K562 (cell line): ENCODE results near the gene CDC25B. TPM values are rescaled to one million over a fixed set of nuclear protein-coding genes. Genes with fewer than 3 reads are reported as not detected.

ENCODE experiments used
- ATAC-seq: fragments of 200-7000 bp; cut with Tn5 transposase; 3 replicates; pipeline ENCODE4 v1.9.1; 2020; ENCODE audit warnings: moderate library complexity
- BruUV-seq: library from RNA; stranded (reverse); fragments of 400-500 nt; replicated peaks from 2 replicates; lab custom pipeline; 2021; lab: Mats Ljungman, UMichigan
- CTCF ChIA-PET: fragments of 300-600 bp; formaldehyde crosslinking; extraction: SDS; loops from one replicate; lab custom pipeline; 2021; ENCODE audit warnings: low intra/inter-chr PET ratio; lab: Yijun Ruan, JAX
- POLR2A ChIA-PET: fragments of 300-600, 350-650 bp; sonication (Branson Sonifier 250); formaldehyde crosslinking; extraction: SDS; loops from one replicate; lab custom pipeline; 2021; ENCODE audit warnings: antibody characterized with exemption, inconsistent platforms; lab: Yijun Ruan, JAX
- DNase-seq, 4 experiments: peaks; one replicate each; pipeline versions ENCODE4 v3.0.0 to v3.0.0-alpha.2; 2011 to 2018; ENCODE audit warnings: low spot score in 3 of 4, mixed read lengths in 3 of 4; ENCODE audit errors: extremely low read depth in 1 of 4
- FAIRE-seq: peaks from 2 replicates; lab custom pipeline; 2011; peaks lifted over from hg19 to GRCh38; lab: Jason Lieb, UNC
- H2AFZ ChIP-seq: 2 replicates; pipeline ENCODE4 v1.6.0; 2011; ENCODE audit warnings: low read depth, low read length, control low read depth, inconsistent platforms
- H3K27ac ChIP-seq: fragments of 200-600 bp; 3 replicates; pipeline ENCODE4 v1.8.0; 2011; ENCODE audit warnings: low read depth, mild to moderate bottlenecking, control low read depth, inconsistent platforms, low read length, moderate library complexity, mixed read lengths; ENCODE audit errors: extremely low read depth
- H3K27me3 ChIP-seq, 2 experiments: fragments of 300-600 bp in 1 of 2; 2 replicates in 1 of 2; 3 replicates in 1 of 2; pipeline versions ENCODE4 v1.6.0 to v1.8.0; 2011; ENCODE audit warnings: inconsistent platforms in 2 of 2, low read length in 2 of 2, mild to moderate bottlenecking in 1 of 2, mixed read lengths in 1 of 2, moderate library complexity in 1 of 2; ENCODE audit not compliant: control insufficient read depth in 2 of 2, insufficient read depth in 2 of 2
- H3K36me3 ChIP-seq: fragments of 300-600 bp; 3 replicates; pipeline ENCODE4 v1.8.0; 2011; ENCODE audit warnings: mild to moderate bottlenecking, low read length, inconsistent platforms; ENCODE audit not compliant: control insufficient read depth, insufficient read depth
- H3K4me1 ChIP-seq, 2 experiments: fragments of 200-600 bp in 1 of 2; replicated peaks in 1 of 2; 2 replicates in 1 of 2; 3 replicates in 1 of 2; pipeline versions ENCODE4 v1.5.1 to v1.8.0; 2011; ENCODE audit warnings: inconsistent platforms in 2 of 2, low read length in 2 of 2, mild to moderate bottlenecking in 1 of 2, mixed read lengths in 1 of 2, moderate library complexity in 1 of 2; ENCODE audit not compliant: control insufficient read depth in 2 of 2, insufficient read depth in 2 of 2
- H3K4me2 ChIP-seq: 2 replicates; pipeline ENCODE4 v1.6.1; 2011; ENCODE audit warnings: low read length, control low read depth, inconsistent platforms, mixed read lengths; ENCODE audit not compliant: insufficient read depth
- H3K4me3 ChIP-seq: fragments of 200-600 bp; sonication (generic), shearing (Covaris generic); 2 replicates; pipeline ENCODE4 v1.5.1; 2016; ENCODE audit warnings: control low read depth, inconsistent platforms
- H3K79me2 ChIP-seq: fragments of 200-600 bp; 3 replicates; pipeline ENCODE4 v1.8.0; 2011; ENCODE audit warnings: low read length, inconsistent platforms; ENCODE audit not compliant: control insufficient read depth, insufficient read depth
- H3K9ac ChIP-seq, 2 experiments: 2 replicates each; pipeline versions ENCODE4 v1.6.0 to v1.6.1; 2011; ENCODE audit warnings: low read depth in 2 of 2, low read length in 2 of 2, control low read depth in 1 of 2, inconsistent platforms in 1 of 2, mild to moderate bottlenecking in 1 of 2, mixed read lengths in 1 of 2; ENCODE audit not compliant: insufficient read depth in 1 of 2
- H3K9me1 ChIP-seq: one replicate; pipeline ENCODE4 v1.6.0; 2011; ENCODE audit warnings: inconsistent platforms, mild to moderate bottlenecking, low read length, moderate library complexity; ENCODE audit not compliant: control insufficient read depth, insufficient read depth
- H3K9me3 ChIP-seq: replicated peaks from 2 replicates; pipeline ENCODE4 v1.5.1; 2011; ENCODE audit warnings: low read depth, low read length, inconsistent platforms; ENCODE audit not compliant: control insufficient read depth, insufficient read depth
- H4K20me1 ChIP-seq: replicated peaks from 2 replicates; pipeline ENCODE4 v1.6.1; 2011; ENCODE audit warnings: low read length, inconsistent platforms, mixed read lengths; ENCODE audit not compliant: control insufficient read depth, insufficient read depth
- CREM ChIP-seq: IDR thresholded peaks from 2 replicates; pipeline ENCODE4 v1.6.1; 2014; ENCODE audit warnings: antibody characterized with exemption, low read depth
- LARP7 ChIP-seq: fragments of 450-650 bp; IDR thresholded peaks from 2 replicates; pipeline ENCODE4 v1.6.1; 2016
- NRF1 ChIP-seq, 2 experiments: fragments of 450-650 bp; IDR thresholded peaks in 1 of 2; conservative IDR thresholded peaks in 1 of 2; 2 replicates each; pipeline ENCODE4 v1.6.1; 2014; ENCODE audit warnings: mild to moderate bottlenecking in 2 of 2
- PKNOX1 ChIP-seq: fragments of 450-650 bp; IDR thresholded peaks from 2 replicates; pipeline ENCODE4 v1.6.1; 2016
- RBFOX2 ChIP-seq: fragments of 200-400 bp; formaldehyde crosslinking; IDR thresholded peaks from 2 replicates; pipeline ENCODE4 v1.6.1; 2017; ENCODE audit warnings: low read depth, mild to moderate bottlenecking, low read length, moderate library complexity
- WGBS: fragments of 100-300 bp; shearing (Covaris generic); methylation state at CpG from one replicate; pipeline ENCODE4 v1.1.6; 2016; ENCODE audit warnings: low coverage, mixed read lengths; ENCODE audit not compliant: insufficient coverage; ENCODE audit errors: missing lambda C conversion rate; 5-methylcytosine and 5-hydroxymethylcytosine counted together
- in situ Hi-C: fragments of 300-500 bp; cut with MboI; formaldehyde crosslinking; loops from 4 replicates; pipeline ENCODE4 v1.15.0; 2018; ENCODE audit warnings: inconsistent platforms, mixed read lengths
- intact Hi-C: fragments of 100-400 bp; cut with micrococcal nuclease; formaldehyde crosslinking; loops from 2 replicates; pipeline ENCODE4 v1.14.2; 2022
- polyA plus RNA-seq, 8 experiments: library from polyadenylated mRNA; depleted of rRNA in 4 of 8; stranded (reverse) in 5 of 8; unstranded in 3 of 8; fragments of >200 nt; fragmentation: Nextera tagmentation in 2 of 8; fragmentation: Illumina TruSeq in 1 of 8; extraction: Ambion mirVana in 2 of 8; extraction: Trizol in 1 of 8; gene quantifications; 2 replicates each; pipeline versions ENCODE4 v1.2.1 to v1.2.3, GENCODE V29; 2011 to 2014; ENCODE audit warnings: inconsistent platforms in 1 of 8, missing spikeins in 1 of 8
- total RNA-seq, 7 experiments: library from RNA; depleted of rRNA in 6 of 7; stranded (reverse); fragments of >200 nt in 6 of 7; fragmentation: Illumina TruSeq in 2 of 7; extraction: Trizol in 2 of 7; gene quantifications; 2 replicates each; pipeline versions ENCODE4 v1.2.1 to v1.2.3, GENCODE V29; 2011 to 2021; ENCODE audit warnings: low replicate concordance in 1 of 7

Gene CDC25B
- total and polyA plus RNA-seq, 9 of the 15 experiments (the other 6 are each of a cell fraction or from before 2014, with no cell fraction given) = 2.3 to 35.7 (median 9.5) TPM

GRCh38 chr20:3801846-3802245, 5.7 kb downstream of the CDC25B start:
- no peak for FAIRE-seq
- H4K20me1 ChIP-seq = no peaks in the 10 kb centered on the region
- TF ChIP-seq CREM = no peak
- no peak for TF ChIP-seq PKNOX1
- TF ChIP-seq RBFOX2 = 0 out of 2 replicates have a peak, but pooled peaks have one; percentile 31
- TF ChIP-seq NRF1 (conservative IDR thresholded peaks at IDR 0.05 in 1 of 2, IDR thresholded peaks at IDR 0.05 in 1 of 2) = no peak
- TF ChIP-seq LARP7 = no peak
- TF ChIP-seq, all 486 proteins: peak for 1
- in situ Hi-C loops = no loop called here
- peaks cover 70% of the 10 kb centered on the region; the same call in 2 of the 3 replicates for H3K36me3 ChIP-seq
- H3K27ac ChIP-seq = no peak overlapping the region
- H3K4me2 ChIP-seq = no peak overlapping the region
- H3K4me3 ChIP-seq = no peak overlapping the region
- peaks cover 20 to 39% of the 10 kb centered on the region in 2 experiments; a peak in 4 of 5 replicates for H3K4me1 ChIP-seq
- DNase-seq (no peak), ATAC-seq (no peak)
- H2AFZ ChIP-seq = no peak overlapping the region
- intact Hi-C loops = no loop called here
- peak overlapping the region in 1 of 2 experiments; percentile 45; a peak in 1 of 4 replicates for H3K9ac ChIP-seq
- no peaks in the 10 kb centered on the region for H3K9me1 ChIP-seq
- POLR2A ChIA-PET = no interaction called here
- CTCF ChIA-PET = no interaction called here
- 91% methylated on average over 6 of the region's 13 CpGs for WGBS
- H3K27me3 ChIP-seq = no peaks in the 10 kb centered on the region
- peaks cover 7% of the 10 kb centered on the region; the same call in 2 of the 3 replicates for H3K79me2 ChIP-seq
- H3K9me3 ChIP-seq = no peaks in the 10 kb centered on the region
- BruUV-seq = no TSS peak
